ENCODE results near the gene STARD5. TPM values are rescaled to one million over a fixed set of nuclear protein-coding genes. Genes with fewer than 3 reads are reported as not detected.

The STARD5 gene
- total and polyA plus RNA-seq, 9 of the 15 experiments (the other 6 are each of a cell fraction or from before 2014, with no cell fraction given), result 1.7 to 5.7 (median 2.2) TPM

GRCh38 chr15:81263477-81263876 is 60.5 kb downstream of the STARD5 start:
- ATAC-seq (no peak), FAIRE-seq (no peak), DNase-seq (ENCODE audit: extremely low read depth in 1 of 4, low spot score in 3 of 4) (no peak)
- POLR2A ChIA-PET, result no interaction called here
- Histone ChIP-seq H3K9me1 (ENCODE audit: control insufficient read depth, insufficient read depth, low read length) (no peaks in the 10 kb centered on the region), H3K4me1 (replicated peaks in 1 of 2; ENCODE audit: control insufficient read depth in 2 of 2, insufficient read depth in 2 of 2, low read length in 2 of 2) (peaks cover 3 to 13% of the 10 kb centered on the region in 2 experiments; a peak in 3 of 5 replicates), H3K4me3 (no peak overlapping the region), H3K27ac (ENCODE audit: extremely low read depth, low read depth, low read length) (no peak overlapping the region), H4K20me1 (replicated peaks; ENCODE audit: control insufficient read depth, insufficient read depth, low read length) (no peaks in the 10 kb centered on the region), H3K4me2 (ENCODE audit: insufficient read depth, low read length) (no peak overlapping the region), H3K79me2 (ENCODE audit: control insufficient read depth, insufficient read depth, low read length) (no peaks in the 10 kb centered on the region), H3K36me3 (ENCODE audit: control insufficient read depth, insufficient read depth, low read length) (peaks cover 3% of the 10 kb centered on the region; the same call in 2 of the 3 replicates), H3K9me3 (replicated peaks; ENCODE audit: control insufficient read depth, insufficient read depth, low read depth, low read length) (no peaks in the 10 kb centered on the region), H2AFZ (ENCODE audit: low read depth, low read length) (no peak overlapping the region), H3K9ac (ENCODE audit: insufficient read depth in 1 of 2, low read depth in 2 of 2, low read length in 2 of 2) (peak overlapping the region in 1 of 2 experiments; percentile 18; a peak in 1 of 4 replicates), H3K27me3 (ENCODE audit: control insufficient read depth in 2 of 2, insufficient read depth in 2 of 2, low read length in 2 of 2) (no peaks in the 10 kb centered on the region)
- BruUV-seq (replicated peaks), result no TSS peak
- WGBS (ENCODE audit: insufficient coverage, low coverage, missing lambda C conversion rate), result 52% methylated on average over 4 of the region's 4 CpGs
- intact Hi-C loops (cut with micrococcal nuclease) (no loop called here), in situ Hi-C loops (cut with MboI) (loop anchor here (10.0 kb wide), 1 partner anchor 809 kb away; no protein-coding TSS in a partner anchor)
- CTCF ChIA-PET (ENCODE audit: low intra/inter-chr PET ratio), result no interaction called here
- TF ChIP-seq POU5F1 (IDR thresholded peaks at IDR 0.05; ENCODE audit: borderline replicate concordance, low read depth, low read length, partially characterized antibody) (no peak), ZNF584 (CRISPR knock-in tag; IDR thresholded peaks at IDR 0.05; ENCODE audit: low read depth) (no peak), GABPA (tag; conservative IDR thresholded peaks at IDR 0.05; ENCODE audit: low read depth) (no peak), ZNF165 (CRISPR knock-in tag; IDR thresholded peaks at IDR 0.05; ENCODE audit: borderline replicate concordance) (no peak)
